Peyer's patch (tissue), 4 donors: ENCODE measurements around the gene MIB1.

Experiments used
- POLR2A ChIP-seq, 2 donors: fragments of 450-650 bp; IDR thresholded peaks; one replicate each; pipeline ENCODE4 v1.5.1; 2017; ENCODE audit warnings: antibody characterized with exemption in 2 of 2, mild to moderate bottlenecking in 2 of 2, moderate library complexity in 2 of 2
- TF ChIP-seq, protein P1 (sequence below), 6 experiments: fragments of 450-650 bp in 4 of 6; fragments of 200-600 bp in 2 of 6; sonication (generic) in 1 of 6; IDR thresholded peaks; one replicate each; pipeline ENCODE4 v1.5.1; 2017 to 2019; ENCODE audit warnings: antibody characterized with exemption in 6 of 6, mild to moderate bottlenecking in 3 of 6, moderate library complexity in 1 of 6

DNA sequence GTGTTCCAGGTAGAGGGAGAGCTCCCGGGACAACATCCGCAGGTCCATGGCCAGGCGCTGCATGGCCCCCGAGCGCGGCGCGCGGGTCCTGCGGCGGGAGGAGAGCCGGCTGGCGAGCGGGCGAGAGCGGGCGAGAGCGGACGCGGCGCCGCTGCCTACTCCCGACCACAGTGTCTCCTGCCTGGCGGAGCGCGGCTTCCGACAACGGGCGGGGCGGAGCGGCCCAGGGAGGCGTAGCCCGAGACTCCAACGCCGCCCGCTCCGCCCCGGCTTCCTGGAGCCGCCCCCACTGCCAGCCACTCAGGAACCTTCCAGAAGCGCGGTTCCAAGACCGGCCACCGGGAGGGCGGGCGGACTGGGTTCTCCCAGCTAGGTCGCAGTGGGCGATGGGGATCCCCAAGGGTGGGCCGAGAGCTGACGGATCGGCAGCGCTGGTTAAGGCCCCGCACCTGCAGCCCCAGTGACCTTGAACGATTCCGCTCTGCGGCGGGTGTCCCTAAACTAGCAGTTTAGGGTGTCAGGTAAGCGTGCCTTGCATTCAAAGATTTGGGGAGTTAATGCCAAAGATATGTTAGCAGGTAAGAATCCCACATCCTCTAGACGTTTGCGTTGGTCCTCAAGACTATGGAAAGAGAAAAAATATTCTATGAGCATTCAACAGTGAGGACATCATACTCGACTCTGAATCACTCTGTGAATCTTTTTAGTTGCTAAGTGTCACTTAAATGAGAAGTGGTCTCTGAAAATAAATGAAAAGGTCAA, 35.8 kb upstream of the MIB1 start, which contains the start of gene ABHD3:
- TF ChIP-seq, protein P1, sequence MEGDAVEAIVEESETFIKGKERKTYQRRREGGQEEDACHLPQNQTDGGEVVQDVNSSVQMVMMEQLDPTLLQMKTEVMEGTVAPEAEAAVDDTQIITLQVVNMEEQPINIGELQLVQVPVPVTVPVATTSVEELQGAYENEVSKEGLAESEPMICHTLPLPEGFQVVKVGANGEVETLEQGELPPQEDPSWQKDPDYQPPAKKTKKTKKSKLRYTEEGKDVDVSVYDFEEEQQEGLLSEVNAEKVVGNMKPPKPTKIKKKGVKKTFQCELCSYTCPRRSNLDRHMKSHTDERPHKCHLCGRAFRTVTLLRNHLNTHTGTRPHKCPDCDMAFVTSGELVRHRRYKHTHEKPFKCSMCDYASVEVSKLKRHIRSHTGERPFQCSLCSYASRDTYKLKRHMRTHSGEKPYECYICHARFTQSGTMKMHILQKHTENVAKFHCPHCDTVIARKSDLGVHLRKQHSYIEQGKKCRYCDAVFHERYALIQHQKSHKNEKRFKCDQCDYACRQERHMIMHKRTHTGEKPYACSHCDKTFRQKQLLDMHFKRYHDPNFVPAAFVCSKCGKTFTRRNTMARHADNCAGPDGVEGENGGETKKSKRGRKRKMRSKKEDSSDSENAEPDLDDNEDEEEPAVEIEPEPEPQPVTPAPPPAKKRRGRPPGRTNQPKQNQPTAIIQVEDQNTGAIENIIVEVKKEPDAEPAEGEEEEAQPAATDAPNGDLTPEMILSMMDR (IDR thresholded peaks at IDR 0.05): peak; percentile 29 to 82 (median 71)
- peak; percentile 98 to 99 for TF ChIP-seq POLR2A (IDR thresholded peaks at IDR 0.05)
